Stimulated activated CD8-positive, alpha-beta memory T cell treated with anti-CD3 and anti-CD28 coated beads, Interleukin-4, amount 100 ng/mL, for 48 hours (primary cell): ENCODE data around the gene ERMP1.
A peak's percentile ranks its signal among the peaks of the same experiment; 100 is the strongest.

ENCODE experiments used
- DNase-seq: peaks from one replicate; pipeline ENCODE4 v3.0.0-alpha.2; 2020

The ERMP1 gene

DNA sequence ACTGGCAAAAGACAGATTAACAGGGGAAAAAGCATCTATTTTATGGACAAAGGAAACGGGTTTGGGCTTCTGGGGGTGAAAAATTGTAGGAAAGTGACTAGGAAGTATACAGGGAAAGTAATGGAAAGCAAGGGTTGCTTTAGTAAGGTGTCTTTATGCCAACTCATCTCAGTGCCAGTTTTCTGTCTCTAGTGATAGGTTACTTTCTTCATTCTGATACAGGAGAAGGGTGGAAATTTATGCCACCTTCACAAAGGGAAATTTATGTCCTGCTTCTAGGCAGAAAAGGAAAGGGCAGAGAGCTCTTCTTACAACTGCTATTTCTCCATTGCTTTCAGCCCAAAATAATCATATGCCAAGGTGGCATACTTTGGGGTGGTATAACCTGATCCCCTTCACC, 20.1 kb upstream of the ERMP1 start:
- no peak for DNase-seq

DNA sequence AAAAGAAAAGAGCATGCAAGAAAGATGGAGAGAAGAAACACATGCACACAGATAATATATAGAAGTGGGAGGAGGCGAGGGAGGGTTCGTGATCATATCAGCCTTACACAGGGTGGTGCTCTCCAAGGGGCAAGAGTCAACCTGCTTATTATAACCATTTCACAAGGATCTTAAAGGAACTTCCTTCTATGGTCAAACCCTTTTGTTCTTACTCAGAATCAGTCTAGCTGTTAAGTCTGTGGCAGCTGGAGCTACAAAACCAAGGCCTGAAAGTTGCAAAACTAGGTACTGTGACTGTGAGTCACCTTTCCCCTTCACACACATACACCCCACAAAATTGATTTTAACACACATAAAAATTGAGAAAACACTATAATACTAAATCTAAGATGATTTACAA, 18.5 kb upstream of the ERMP1 start:
- peak; percentile 52 for DNase-seq

DNA sequence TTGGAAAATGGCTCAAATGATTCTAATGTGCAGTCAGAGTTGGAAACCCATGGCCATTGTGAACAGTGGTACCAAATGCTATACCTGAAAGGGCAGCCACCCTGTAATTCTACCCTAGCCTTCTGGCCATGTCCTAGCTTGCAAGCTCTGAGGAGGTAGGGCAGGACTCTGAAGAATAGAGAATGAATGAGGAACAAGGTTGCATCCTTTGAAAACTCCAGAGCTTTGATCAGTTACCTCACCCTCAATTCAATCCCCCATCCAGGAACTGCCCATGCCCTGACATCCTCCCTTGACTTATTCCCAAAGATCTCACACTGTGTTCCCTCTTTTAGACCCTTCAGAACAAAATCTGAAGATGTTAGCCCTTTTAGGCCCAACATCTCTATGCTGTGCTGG, 17.8 kb upstream of the ERMP1 start:
- no peak for DNase-seq

DNA sequence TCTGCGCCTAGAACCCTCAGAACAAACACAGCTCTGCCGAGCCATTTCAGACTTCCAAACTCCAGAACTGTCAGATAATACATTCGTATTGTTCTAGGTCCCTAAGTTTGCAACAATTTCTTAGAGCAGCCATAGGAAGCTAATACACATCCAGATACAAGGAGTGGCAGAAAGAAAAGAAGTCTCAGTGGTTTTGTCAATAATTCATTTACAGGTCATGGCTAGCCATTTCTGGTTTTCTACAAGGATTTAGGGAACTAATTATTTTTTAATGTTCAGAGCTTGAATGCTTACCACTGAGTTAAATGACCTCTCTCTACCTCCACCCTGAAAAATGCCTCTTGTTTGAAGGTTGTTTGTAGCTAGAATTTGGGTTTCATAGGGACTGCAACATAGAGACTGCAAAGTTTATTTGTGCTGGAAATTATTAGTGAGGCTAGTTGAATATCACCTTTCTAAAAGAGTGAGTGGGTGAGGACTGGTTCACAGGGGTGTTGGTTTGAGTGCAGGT, 15.5 kb upstream of the ERMP1 start:
- no peak for DNase-seq

DNA sequence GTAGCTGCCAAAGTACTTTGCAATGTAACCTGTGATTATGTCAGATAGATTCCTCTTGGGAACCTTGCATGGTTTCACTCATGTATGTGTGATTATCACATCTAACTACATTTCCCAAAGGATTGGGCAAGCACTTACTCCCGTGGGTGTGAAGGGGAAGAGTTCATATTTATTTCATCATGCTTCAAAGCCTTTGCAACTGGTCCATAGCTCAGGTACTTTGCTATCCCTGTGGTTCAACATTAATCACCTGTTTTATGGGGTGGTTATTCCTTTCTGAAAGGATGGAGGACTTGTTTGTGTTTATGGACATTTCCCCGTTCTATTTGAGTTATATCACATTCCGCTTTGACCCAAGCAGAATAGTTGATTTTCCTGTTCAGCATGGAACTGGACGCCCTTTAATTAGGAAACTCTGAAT, 13.6 kb upstream of the ERMP1 start:
- DNase-seq: no peak

DNA sequence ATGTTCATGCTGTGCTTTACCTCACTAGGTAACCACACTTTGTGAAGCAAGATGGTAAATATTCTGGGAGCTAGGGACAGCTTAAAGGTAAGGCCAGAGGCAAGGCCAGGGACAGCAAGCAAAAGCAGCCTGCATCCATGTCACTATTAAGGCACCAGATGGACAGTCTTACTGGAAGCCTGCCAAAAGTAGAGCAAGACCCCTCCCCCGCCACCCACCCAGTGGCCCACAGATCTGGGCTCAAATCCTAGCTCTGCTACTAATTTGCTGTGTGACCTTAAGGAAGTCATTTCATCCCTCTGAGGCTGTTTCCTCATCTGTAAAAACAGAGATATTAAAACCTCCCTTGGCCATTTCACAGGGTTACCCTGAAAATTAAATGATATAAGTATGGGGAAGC, 13.2 kb upstream of the ERMP1 start:
- no peak for DNase-seq

DNA sequence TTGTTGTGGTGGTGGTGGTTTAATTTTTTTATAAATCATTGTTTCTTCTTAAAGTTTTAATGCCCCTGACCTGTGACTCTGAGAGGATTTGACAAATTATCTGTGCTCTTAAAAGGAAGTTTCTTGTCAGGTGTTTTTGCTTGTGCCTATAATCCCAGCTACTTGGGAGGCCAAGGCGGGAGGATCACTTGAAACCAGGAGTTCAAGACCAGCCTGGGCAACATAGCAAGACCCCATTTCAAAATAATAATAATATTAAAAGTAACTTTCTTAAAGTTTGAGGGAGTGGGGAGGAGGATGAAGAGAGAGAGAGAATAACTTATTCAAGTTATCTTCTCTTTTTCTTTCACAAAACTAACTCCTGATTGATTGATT, 12.2 kb upstream of the ERMP1 start:
- DNase-seq: no peak

DNA sequence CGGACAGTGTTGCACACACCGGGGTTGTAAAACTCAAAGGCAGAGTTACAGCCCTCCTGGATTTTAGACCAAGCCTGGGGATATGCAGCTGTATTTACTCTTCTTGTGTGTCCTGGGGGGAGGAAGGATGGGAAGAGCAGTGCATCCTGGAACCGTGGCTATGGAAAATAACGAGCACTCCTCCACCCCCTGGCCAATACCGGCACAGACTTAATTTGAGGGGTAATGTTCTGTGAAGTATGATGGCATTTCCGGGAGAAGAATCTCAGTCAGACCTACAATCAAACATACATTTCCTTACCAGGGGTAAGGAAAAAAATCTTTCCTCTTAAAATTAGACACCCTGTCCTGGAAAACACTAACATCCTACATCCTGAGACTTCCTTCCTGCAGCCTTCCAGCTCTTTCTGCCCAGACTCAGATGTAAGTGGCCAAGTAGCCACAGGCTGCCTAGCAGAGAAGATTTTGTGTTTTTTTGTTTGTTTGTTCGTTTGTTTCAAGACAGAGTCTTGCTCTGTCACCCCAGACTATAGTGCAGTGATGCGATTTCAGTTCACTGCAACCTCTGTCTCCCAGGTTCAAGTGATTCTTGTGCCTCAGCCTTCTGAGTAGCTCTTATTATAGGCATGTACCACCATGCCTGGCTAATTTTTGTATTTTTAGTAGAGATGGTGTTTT, 11.0 kb upstream of the ERMP1 start:
- no peak for DNase-seq

DNA sequence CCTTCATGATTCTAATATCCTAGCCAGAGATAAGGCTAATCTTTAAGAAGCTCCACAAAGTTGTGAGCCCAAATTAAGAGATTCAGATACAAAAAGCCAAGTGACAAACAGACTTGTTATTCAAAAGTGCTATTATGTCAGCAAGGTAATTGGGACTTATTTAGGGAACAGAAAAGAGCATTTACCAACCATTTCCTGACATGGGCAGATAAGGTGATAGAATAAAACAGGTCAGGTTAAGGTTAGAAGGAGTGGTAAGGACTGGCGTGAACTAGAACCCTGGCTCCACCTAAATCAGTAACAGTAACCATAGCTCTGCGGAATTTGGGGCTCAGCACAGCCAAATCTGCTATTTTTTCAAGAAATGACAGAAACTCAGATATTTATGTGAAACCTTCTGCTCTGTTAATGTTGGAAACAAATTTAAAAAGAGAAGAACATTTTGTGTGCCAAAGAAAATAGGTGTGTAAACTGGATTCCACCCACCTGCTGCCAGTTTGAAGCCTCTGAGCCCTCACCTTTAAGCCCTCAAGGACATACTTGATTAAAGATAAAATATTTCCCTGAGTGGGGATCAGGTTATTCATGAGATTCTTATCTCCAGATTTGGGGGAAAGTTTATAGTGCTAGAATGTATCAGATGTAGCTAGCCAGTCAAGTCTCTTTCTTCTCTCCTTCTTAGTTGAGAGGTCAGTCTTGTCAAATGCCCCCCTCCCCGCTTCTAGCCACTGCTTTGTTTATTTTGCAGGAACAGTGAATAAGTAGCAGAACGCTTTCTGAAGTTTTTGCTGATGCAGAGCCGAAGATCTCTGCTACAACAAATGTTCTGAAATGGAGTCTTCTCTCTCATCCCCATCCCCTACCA, 10.2 kb upstream of the ERMP1 start:
- no peak for DNase-seq

DNA sequence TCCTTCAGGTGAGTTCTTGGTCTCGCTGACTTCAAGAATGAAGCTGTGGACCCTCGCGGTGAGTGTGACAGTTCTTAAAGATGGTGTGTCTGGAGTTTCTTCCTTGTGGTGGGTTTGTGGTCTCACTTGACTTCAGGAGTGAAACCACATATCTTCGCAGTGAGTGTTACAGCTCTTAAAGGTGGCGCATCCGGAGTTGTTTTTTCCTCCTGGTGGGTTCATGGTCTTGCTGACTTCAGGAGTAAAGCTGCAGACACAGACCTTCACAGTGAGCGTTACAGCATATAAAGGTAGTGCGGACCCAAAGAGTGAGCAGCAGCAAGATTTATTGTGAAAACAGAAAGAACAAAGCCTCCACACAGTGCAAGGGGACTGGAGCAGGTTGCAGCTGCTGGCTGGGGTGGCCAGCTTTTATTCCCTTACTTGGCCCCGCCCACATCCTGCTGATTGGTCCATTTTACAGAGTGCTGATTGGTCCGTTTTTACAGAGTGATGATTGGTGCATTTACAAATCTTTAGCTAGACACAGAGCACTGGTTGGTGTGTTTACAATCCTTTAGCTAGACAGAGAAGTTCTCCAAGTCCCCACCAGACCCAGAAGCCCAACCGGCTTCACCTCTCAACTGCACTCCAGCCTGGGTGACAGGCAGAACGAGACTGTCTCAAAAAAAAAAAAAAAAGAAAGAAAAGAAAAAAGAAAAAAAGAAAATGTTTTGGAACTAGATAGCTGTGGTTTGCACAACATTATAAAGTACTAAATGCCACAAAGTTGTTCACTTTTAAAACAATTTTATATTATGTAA, 9.1 kb upstream of the ERMP1 start:
- peak; percentile 70 for DNase-seq

DNA sequence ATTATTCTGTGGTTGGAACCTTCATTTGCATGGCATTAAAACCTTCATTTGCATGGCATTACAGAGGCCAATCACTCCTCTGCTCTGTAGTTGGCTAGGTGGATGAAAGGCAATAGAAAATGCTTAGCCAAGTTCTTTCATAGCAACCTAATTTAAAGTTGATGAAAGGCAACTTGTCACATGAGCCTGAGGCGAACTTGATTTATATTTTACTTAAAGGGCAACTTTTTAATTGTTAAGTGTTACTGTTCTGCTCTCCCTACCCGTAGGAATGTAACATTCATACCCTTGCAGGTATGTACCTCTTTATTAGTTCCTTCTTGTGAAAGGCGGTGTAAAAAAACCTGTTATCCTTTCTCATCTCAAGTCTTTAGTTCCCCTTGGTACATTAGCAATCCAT, 7.9 kb upstream of the ERMP1 start:
- DNase-seq: no peak

DNA sequence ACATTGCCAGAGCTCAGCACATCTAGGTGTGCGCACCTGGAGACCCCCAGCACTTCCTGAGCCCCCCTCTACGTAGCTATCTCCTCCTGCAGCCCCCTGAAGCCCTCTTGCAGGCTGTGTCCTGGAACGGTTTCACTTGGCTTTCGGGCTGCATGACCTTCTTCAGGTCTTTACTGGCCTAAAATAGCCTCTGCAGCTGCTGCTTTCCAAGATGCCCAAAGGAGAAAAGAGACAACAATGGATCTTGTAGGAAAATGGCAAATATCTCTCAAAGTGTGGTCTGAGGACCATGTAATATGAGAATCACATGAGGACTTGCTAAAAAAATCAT, 6.6 kb upstream of the ERMP1 start:
- DNase-seq: no peak

DNA sequence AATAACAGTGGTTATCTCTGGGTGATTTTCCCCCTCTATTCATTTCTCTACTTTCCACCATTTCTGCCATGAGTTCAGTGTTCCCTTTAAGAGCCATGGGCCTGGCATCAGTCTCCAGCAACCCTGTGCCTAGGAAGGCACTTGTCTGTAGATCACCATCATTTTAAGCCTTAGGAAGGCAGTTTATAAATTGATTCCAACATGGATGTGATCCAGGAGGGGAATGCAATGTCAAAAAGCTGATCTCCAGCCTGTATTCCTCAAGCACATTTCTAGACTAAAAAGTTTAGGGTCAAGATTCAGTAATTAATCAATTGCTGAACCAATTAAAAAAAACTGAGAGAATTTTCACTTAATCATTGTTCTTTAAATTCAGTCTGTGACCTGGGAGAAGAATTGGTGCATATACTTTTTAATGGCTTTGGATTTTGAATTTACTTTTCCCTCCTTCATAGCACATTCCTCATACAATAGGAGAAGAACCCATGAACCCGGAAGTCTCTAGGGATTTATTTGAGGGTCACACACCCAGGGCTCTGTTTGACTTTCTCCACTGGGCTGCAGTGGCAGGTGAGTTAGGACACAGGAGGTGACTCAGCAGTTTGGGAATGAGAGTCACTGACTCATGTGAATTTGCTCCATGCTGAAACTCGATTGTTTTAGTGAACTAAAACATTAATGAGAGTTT, 6.1 kb upstream of the ERMP1 start:
- DNase-seq: no peak

DNA sequence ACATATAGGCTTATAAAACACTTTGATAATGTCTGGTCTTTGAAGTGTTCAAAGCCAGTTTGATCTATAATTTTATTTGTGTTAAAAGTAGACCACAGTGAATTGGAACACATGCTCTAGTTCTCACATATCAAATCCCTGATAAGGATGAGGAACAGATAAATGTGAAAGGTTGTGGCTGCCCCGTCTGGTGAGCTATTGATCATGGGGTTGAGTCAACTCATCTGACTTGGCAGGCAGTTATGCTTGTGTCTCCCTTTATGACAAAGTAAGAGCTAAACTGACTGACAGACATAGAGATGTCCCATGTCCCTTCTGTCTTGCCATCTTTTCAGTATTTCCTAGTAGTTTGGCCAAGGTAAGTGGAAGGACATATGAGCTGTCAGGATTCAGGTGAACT, 2.9 kb upstream of the ERMP1 start:
- no peak for DNase-seq

DNA sequence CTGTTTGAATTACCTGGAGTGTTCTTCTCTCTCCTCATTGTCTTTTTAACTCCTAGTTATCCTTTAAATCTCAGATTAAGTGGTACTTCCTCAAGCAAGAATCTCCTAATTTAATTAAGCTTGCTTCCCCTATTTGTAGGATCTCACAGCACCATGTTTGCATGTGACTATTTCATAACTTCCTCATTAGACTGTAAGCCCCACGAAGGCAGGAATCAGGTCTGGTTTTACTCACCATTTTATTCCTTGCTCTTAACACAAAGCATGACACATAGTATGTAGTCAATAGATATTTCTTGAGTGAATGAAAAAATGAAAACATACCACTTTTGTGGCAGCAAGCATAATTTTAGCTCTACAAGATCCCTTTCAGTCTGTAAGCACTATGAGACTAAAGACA, 1.3 kb upstream of the ERMP1 start:
- no peak for DNase-seq

DNA sequence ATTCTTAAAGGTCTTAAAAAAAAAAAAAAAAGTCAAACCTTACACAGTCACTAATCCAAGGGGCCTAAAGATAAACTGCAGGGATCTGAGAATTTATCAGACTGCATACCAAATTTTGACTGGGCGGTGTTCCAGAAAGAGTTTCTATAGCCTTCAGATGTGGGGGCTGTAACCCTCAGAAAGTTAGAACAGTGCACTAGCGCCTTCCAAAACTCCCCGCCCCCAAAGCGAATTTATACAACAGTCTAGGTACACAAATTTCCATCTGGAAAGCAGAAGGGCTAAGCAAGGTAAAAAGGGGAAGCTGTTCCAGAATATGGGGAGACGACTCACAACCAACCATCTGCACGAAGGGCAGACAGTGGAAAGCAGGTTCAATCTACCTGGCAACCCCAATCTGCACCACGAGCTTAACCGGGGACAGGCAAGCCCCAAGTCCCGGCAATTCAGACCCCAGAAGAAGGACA, 813 bp downstream of the ERMP1 start:
- no peak for DNase-seq

DNA sequence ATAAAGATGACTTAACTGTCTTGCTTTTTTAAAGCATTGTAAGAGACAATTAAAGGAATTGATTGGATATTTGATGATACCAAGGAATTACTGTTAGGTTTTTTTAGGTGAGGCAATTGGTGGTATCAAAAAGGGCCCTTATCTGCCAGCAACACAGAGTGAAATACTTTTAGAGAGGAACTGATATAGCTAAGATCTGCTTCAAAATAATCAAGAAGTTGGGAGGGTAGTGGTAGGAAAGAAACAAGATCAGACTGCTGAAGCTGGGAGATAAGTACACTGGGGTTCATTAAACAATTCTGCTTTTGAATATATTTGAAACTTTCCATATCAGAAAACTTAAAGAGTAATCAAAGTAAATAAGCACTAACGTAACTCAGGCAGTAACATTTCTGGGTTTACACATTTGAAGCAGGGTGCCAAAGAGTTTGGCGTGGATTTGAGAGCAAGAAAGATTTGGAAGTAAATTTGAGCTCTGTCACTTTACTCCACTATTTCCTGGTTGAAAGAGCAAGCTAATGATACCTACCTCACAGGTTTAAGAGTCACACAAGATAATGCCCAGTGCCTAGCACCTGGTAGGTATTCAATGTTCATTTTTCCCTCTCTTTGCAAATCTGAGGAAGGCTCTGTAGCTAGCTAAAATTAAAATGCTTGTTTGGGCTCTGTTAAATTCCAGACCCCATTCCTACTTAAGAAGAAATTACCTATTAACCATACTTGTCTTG, 6.9 kb downstream of the ERMP1 start:
- DNase-seq: no peak

DNA sequence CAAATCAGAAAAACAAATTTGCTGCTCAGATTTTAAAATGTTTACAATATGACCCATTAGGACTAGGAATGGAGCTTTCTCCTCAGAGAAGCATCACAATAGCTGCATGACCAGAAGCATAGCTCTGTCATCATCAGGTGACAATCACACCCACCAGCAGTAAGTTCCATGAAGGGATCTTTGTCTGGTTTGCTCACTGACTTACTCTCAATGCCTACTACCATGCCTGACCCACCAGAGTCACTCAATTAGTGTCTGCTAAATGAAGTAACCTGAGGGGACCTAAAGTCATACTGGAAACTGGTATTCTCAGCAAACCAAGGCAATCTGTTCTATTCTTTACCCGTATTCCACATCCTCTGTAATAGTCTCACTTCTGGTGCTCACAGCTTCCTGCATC, 7.7 kb downstream of the ERMP1 start:
- no peak for DNase-seq

DNA sequence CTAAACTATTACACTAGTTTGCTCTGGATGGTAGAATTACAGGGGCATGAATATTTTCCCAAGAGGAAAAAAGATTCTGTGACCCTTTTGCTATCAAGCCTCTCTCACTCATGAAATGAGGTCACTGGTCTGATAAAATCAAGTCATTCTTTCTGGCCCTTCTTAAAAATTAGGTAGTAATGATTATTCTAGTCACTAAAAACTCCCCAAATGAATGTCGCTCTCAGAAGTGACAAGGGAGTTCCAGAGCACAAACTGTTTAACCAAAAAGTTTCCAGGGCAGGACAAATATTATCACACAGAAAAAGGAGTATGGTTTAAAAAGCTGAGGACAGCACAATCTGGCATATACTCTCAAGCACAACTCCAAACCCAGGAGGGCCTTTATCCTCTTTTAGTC, 12.5 kb downstream of the ERMP1 start:
- no peak for DNase-seq

DNA sequence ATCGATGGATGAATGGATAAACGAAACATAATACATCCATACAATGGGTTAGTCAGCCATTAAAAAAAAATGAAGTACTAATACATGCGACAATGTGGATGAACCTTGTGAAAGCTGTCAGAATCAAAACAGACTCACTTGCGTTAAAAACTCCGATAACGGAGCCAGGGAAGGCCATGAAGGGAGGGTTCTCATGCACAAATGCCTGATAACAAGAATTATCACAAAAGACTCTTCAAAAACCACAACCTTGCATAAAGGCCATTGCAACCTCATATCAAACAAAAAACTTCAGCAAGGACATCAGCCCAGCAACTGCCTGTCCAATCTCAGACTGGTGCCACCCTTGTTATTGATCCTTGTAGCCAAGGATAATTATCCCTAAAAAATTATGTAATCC, 13.7 kb downstream of the ERMP1 start:
- DNase-seq: no peak

DNA sequence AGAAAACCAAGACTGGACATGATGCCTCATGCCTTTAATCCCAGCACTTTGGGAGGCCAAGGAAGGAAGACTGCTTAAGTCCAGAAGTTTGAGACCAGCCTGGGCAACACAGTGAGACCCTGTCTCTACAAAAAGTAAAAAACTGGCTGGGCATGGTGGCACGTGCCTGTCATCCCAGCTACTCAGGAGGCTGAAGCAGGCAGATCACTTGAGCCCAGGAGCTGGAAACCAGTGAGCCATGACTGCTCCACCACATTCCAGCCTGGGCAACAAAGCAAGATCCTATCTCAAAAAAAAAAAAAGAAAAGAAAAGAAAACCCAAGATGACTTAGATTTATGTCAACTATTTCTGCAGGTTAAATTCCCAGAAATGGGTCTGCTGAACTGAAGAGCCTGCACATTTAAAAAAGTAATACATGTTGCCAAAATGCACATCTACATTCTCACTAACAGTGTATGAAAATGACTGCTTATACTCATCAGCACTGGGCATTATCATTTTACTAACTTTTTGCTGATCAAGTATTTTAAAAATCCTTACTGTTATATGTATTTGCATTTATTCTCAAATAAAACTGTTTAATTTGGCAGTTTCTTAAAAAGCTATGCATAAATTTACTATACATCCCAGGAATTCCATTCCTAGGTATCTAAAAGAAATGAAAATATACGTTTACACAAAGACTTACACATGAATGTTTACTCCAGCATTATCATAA, 14.3 kb downstream of the ERMP1 start:
- no peak for DNase-seq

DNA sequence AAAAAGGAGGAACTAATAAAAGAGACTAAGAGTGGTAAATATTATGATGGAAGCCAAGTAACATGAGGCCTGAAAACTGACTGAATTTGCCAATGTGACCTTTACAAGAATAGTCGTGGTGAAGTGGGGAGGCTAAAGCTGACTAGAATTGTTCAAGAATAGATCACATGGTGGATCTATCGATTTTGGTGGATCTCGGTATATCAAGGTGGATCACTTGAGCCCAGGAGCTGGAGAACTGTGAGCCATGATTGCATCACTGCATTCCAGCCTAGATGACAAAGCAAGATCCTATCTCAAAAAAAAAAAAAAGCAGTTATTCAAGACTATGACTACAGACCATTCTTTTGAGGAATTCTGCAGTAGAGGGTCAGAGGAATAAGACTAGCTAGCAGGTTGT, 15.1 kb downstream of the ERMP1 start:
- no peak for DNase-seq
